Raji (cell line): ENCODE measurements around the gene ABHD17B.

Experiments
- POLR2A ChIP-seq: IDR thresholded peaks from 2 replicates; pipeline ENCODE4 v1.6.1; 2011; ENCODE audit warnings: low read depth, low read length, control low read depth; ENCODE audit not compliant: insufficient read depth

ABHD17B gene

GRCh38 chr9:71921190-71921814 is 10.3 kb upstream of the ABHD17B start:
- no peak for TF ChIP-seq POLR2A

- no peak for TF ChIP-seq POLR2A
These were observed 9.6 kb upstream of the ABHD17B start for GRCh38 chr9:71920456-71921189.

GRCh38 chr9:71918419-71918818 is 7.4 kb upstream of the ABHD17B start:
- no peak for TF ChIP-seq POLR2A

GRCh38 chr9:71916834-71917534 is 6.0 kb upstream of the ABHD17B start:
- no peak for TF ChIP-seq POLR2A

GRCh38 chr9:71915495-71915894 is 4.5 kb upstream of the ABHD17B start:
- no peak for TF ChIP-seq POLR2A

GRCh38 chr9:71911908-71912335 is 929 bp upstream of the ABHD17B start:
- TF ChIP-seq POLR2A, result no peak

- TF ChIP-seq POLR2A, result no peak
These were observed 338 bp downstream of the ABHD17B start for GRCh38 chr9:71910650-71911060.

- no peak for TF ChIP-seq POLR2A
These were observed 925 bp downstream of the ABHD17B start for GRCh38 chr9:71909887-71910649.

- TF ChIP-seq POLR2A, result no peak
These were observed 2.2 kb downstream of the ABHD17B start for GRCh38 chr9:71908825-71909224.

GRCh38 chr9:71904076-71904475 is 6.9 kb downstream of the ABHD17B start:
- TF ChIP-seq POLR2A, result no peak

GRCh38 chr9:71901695-71902597 is 9.0 kb downstream of the ABHD17B start:
- no peak for TF ChIP-seq POLR2A

GRCh38 chr9:71897577-71897976 is 13.4 kb downstream of the ABHD17B start:
- no peak for TF ChIP-seq POLR2A

- no peak for TF ChIP-seq POLR2A
These were observed 14.2 kb downstream of the ABHD17B start for GRCh38 chr9:71896761-71897160.

GRCh38 chr9:71895955-71896354 is 15.0 kb downstream of the ABHD17B start:
- no peak for TF ChIP-seq POLR2A

GRCh38 chr9:71895117-71895516 is 15.9 kb downstream of the ABHD17B start:
- no peak for TF ChIP-seq POLR2A
